Heart left ventricle (tissue), 13 donors: ENCODE measurements around the gene LPIN2.

Source experiments
- POLR2A ChIP-seq, 2 donors: fragments of 450-650 bp; IDR thresholded peaks; one replicate each; pipeline ENCODE4 v1.6.1; 2017; ENCODE audit warnings: antibody characterized with exemption in 2 of 2, mild to moderate bottlenecking in 2 of 2, moderate library complexity in 2 of 2
- TF ChIP-seq, protein P1 (sequence below), 12 donors: fragments of 200-600 bp; sonication (generic) in 4 of 12; IDR thresholded peaks; one replicate each; pipeline versions ENCODE4 v1.5.0 to v1.8.0; 2018 to 2022; ENCODE audit warnings: antibody characterized with exemption in 12 of 12, mild to moderate bottlenecking in 5 of 12
- donor health status: ischemic (EF 13 %, LVEDD 7.1; RV severe dilation, severe dysfunction).
- donor health status: DM: no; HTN: yes; CAD: no.
- donor health status: DM: no; HTN: no; CAD: no.
- donor health status: ischemic (EF 25% LVEDD 6.9; RV normal size, moderate dysfunction).
- donor health status: ischemic (EF 25% LVEDD 5.7; RV mildly dilated, moderate dysfunction).
- donor health status: ischemic (EF 35%, LVEDD 5.7; RV mildly dilated, moderate dysfunction).
- donor health status: nonischemic (EF 11% LVEDD 7.7; RV severe dilation, severe dysfunction).
- donor health status: DM: yes; HTN: yes; CAD: no.
- donor health status: PGD.
- donor health status: ischemic (EF 29% LVEDD 5.4; RV normal size, mild dysfunction).
- donor health status: nonischemic (EF 23%, LVEDD 6.1; RV moderate dilation, normal function).

DNA sequence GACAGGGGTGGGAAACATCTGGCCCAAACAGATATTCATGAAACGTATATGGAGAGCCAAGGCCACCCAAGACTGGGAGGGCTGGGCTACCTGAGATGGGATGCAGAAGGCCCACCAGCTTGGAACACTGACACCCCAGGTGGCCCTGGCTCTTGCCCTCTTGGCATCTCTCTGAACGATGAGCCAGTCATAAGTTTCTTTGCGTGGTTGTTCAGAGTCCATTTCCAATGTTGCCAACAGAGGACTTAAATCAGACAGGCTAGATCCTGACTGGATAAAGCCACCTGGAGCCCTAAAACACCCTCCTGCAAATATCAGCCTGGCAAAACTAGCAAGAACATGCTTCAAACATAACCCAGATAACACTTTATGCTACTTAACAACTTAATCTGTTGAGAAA, 42.6 kb downstream of the LPIN2 start:
- TF ChIP-seq POLR2A (IDR thresholded peaks at IDR 0.05) = no peak
- TF ChIP-seq, protein P1, sequence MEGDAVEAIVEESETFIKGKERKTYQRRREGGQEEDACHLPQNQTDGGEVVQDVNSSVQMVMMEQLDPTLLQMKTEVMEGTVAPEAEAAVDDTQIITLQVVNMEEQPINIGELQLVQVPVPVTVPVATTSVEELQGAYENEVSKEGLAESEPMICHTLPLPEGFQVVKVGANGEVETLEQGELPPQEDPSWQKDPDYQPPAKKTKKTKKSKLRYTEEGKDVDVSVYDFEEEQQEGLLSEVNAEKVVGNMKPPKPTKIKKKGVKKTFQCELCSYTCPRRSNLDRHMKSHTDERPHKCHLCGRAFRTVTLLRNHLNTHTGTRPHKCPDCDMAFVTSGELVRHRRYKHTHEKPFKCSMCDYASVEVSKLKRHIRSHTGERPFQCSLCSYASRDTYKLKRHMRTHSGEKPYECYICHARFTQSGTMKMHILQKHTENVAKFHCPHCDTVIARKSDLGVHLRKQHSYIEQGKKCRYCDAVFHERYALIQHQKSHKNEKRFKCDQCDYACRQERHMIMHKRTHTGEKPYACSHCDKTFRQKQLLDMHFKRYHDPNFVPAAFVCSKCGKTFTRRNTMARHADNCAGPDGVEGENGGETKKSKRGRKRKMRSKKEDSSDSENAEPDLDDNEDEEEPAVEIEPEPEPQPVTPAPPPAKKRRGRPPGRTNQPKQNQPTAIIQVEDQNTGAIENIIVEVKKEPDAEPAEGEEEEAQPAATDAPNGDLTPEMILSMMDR (IDR thresholded peaks at IDR 0.05) = no peak
